HepG2 (cell line): ENCODE results near the gene EPB41L5. TPM values are rescaled to one million over a fixed set of nuclear protein-coding genes. Genes with fewer than 3 reads are reported as not detected.

Experiments
- AHR ChIP-seq: IDR thresholded peaks from 2 replicates; pipeline ENCODE4 v1.6.1; 2018; ENCODE audit warnings: missing genetic modification reagents, missing compliant biosample characterization
- ARNTL ChIP-seq: sonication (generic); formaldehyde crosslinking; IDR thresholded peaks from 2 replicates; pipeline ENCODE4 v1.4.0; 2020; ENCODE audit warnings: mild to moderate bottlenecking, missing genetic modification reagents
- CHD2 ChIP-seq: IDR thresholded peaks from 2 replicates; pipeline ENCODE4 v1.6.1; 2011; ENCODE audit warnings: low read depth, low read length, improper control_type of control experiment
- FOSL1 ChIP-seq: sonication (generic); formaldehyde crosslinking; IDR thresholded peaks from 2 replicates; pipeline ENCODE4 v1.9.0; 2021; ENCODE audit warnings: missing genetic modification reagents, borderline replicate concordance
- GPBP1L1 ChIP-seq: sonication (generic); formaldehyde crosslinking; IDR thresholded peaks from 2 replicates; pipeline ENCODE4 v1.5.0; 2020; ENCODE audit warnings: mild to moderate bottlenecking, missing genetic modification reagents
- GTF3A ChIP-seq: sonication (generic); formaldehyde crosslinking; conservative IDR thresholded peaks from 2 replicates; pipeline ENCODE4 v1.4.0; 2020; ENCODE audit warnings: mild to moderate bottlenecking, missing genetic modification reagents
- HNRNPH1 ChIP-seq: fragments of 200-400 bp; formaldehyde crosslinking; optimal IDR thresholded peaks from 2 replicates; pipeline ENCODE3; 2017; ENCODE audit warnings: mild to moderate bottlenecking, low read depth, low read length
- KDM2A ChIP-seq: sonication (generic); formaldehyde crosslinking; IDR thresholded peaks from 2 replicates; pipeline ENCODE4 v1.4.0; 2020; ENCODE audit warnings: low read depth, missing genetic modification reagents, borderline replicate concordance
- MATR3 ChIP-seq: sonication (generic); formaldehyde crosslinking; IDR thresholded peaks from 2 replicates; pipeline ENCODE4 v1.4.0; 2020; ENCODE audit warnings: missing genetic modification reagents
- PBX2 ChIP-seq: IDR thresholded peaks from 2 replicates; pipeline ENCODE4 v1.6.1; 2016; ENCODE audit warnings: control low read depth
- SAP130 ChIP-seq: IDR thresholded peaks from 2 replicates; pipeline ENCODE4 v1.6.1; 2016; ENCODE audit warnings: low read depth
- SP2 ChIP-seq: sonication (generic); formaldehyde crosslinking; IDR thresholded peaks from 2 replicates; pipeline ENCODE4 v1.5.1; 2020; ENCODE audit warnings: mild to moderate bottlenecking, missing genetic modification reagents
- ZNF318 ChIP-seq: sonication (generic); formaldehyde crosslinking; IDR thresholded peaks from 2 replicates; pipeline ENCODE4 v1.4.0; 2020; ENCODE audit warnings: mild to moderate bottlenecking, missing genetic modification reagents
- ZNF530 ChIP-seq: sonication (generic); formaldehyde crosslinking; IDR thresholded peaks from 2 replicates; pipeline ENCODE4 v1.5.0; 2020; ENCODE audit warnings: low read depth, mild to moderate bottlenecking, missing genetic modification reagents
- ZNF546 ChIP-seq: sonication (generic); formaldehyde crosslinking; conservative IDR thresholded peaks from 2 replicates; pipeline ENCODE4 v1.8.1; 2023; ENCODE audit warnings: mild to moderate bottlenecking, missing genetic modification reagents
- ZNF562 ChIP-seq: sonication (generic); formaldehyde crosslinking; IDR thresholded peaks from 2 replicates; pipeline ENCODE4 v1.8.0; 2022; ENCODE audit warnings: missing genetic modification reagents, borderline replicate concordance
- ZNF713 ChIP-seq: sonication (generic); formaldehyde crosslinking; IDR thresholded peaks from 2 replicates; pipeline ENCODE4 v1.4.0; 2020; ENCODE audit warnings: mild to moderate bottlenecking, missing genetic modification reagents
- polyA plus RNA-seq, 8 experiments: library from polyadenylated mRNA; depleted of rRNA in 3 of 8; stranded (reverse) in 7 of 8; unstranded in 1 of 8; fragments of >200 nt; fragmentation: Illumina TruSeq in 4 of 8; extraction: Trizol in 4 of 8; gene quantifications; 2 replicates each; pipeline versions ENCODE4 v1.2.1 to v1.2.3, GENCODE V29; 2011 to 2016; ENCODE audit warnings: low read depth in 4 of 8, missing spikeins in 1 of 8, mixed read lengths in 1 of 8; ENCODE audit not compliant: insufficient read depth in 1 of 8
- total RNA-seq, 5 experiments: library from RNA; depleted of rRNA; stranded (reverse); fragments of >200 nt; fragmentation: Illumina TruSeq; extraction: Trizol; gene quantifications; 2 replicates each; pipeline ENCODE4 v1.2.3, GENCODE V29; 2016; ENCODE audit warnings: low read depth in 1 of 5

The EPB41L5 gene
- total and polyA plus RNA-seq, 2 of the 13 experiments (the other 11 are each of a cell fraction or from before 2014, with no cell fraction given), result 40.5 to 47.5 TPM

GRCh38 chr2:120018549-120018948 is 5.7 kb downstream of the EPB41L5 start (continued):
- TF ChIP-seq ZNF713 (CRISPR knock-in tag) (no peak), MATR3 (CRISPR knock-in tag) (no peak), AHR (CRISPR knock-in tag) (no peak), GTF3A (CRISPR knock-in tag) (no peak), KDM2A (no peak), ZNF530 (CRISPR knock-in tag) (no peak), FOSL1 (CRISPR knock-in tag) (no peak), ZNF562 (no peak), ARNTL (CRISPR knock-in tag) (no peak), GPBP1L1 (CRISPR knock-in tag) (no peak), ZNF318 (CRISPR knock-in tag) (no peak), PBX2 (CRISPR knock-in tag) (no peak), SP2 (no peak), HNRNPH1 (no peak), ZNF546 (CRISPR knock-in tag) (no peak), CHD2 (no peak), SAP130 (CRISPR knock-in tag) (peak; percentile 22; the same call in 1 of the 2 replicates)
